Motor neuron (in vitro differentiated cells): ENCODE data around the gene GPC6. TPM values are rescaled to one million over a fixed set of nuclear protein-coding genes. Genes with fewer than 3 reads are reported as not detected.

Experiments used
- ATAC-seq, 8 experiments: fragments of 200-7000 bp; cut with Tn5 transposase; replicated peaks in 6 of 8; 2 replicates each; pipeline ENCODE4 v1.8.0; 2021; ENCODE audit warnings: mild to moderate bottlenecking in 8 of 8, moderate library complexity in 8 of 8
- H3K27ac ChIP-seq, 2 donors: fragments of 250-450 bp; sonication (Bioruptor Pico); 2 replicates each; pipeline ENCODE4 v1.9.0; 2021; ENCODE audit warnings: antibody characterized with exemption in 2 of 2, mild to moderate bottlenecking in 2 of 2, moderate library complexity in 1 of 2
- H3K4me1 ChIP-seq, 2 donors: fragments of 250-450 bp; sonication (Bioruptor Pico); replicated peaks in 1 of 2; 2 replicates each; pipeline ENCODE4 v1.6.1; 2021; ENCODE audit warnings: antibody characterized with exemption in 2 of 2, mild to moderate bottlenecking in 2 of 2, moderate library complexity in 1 of 2
- H3K4me3 ChIP-seq, 5 donors: fragments of 250-450 bp; sonication (Bioruptor Pico); 2 replicates each; pipeline ENCODE4 v1.9.0; 2021; ENCODE audit warnings: antibody characterized with exemption in 5 of 5, mild to moderate bottlenecking in 5 of 5, moderate library complexity in 4 of 5
- WGBS, 10 experiments: fragments of 450-650 bp; shearing (Covaris generic); methylation state at CpG; one replicate each; pipeline ENCODE4 v1.0.0; 2022; 5-methylcytosine and 5-hydroxymethylcytosine counted together
- in situ Hi-C, 9 experiments: fragments of 400-800 bp; cut with MboI; loops; one replicate each; pipeline ENCODE4 v1.15.0; 2021; ENCODE audit warnings: low sequenced_read_pairs in 9 of 9, low pct_unique_long_range_greater_than_20kb in 2 of 9; ENCODE audit not compliant: unreplicated experiment in 9 of 9
- total RNA-seq, 8 experiments: library from RNA; unstranded; fragments of 300-600 nt; gene quantifications; 2 replicates each; pipeline versions ENCODE4 v1.2.3 to v1.2.4, GENCODE V29; 2022

GPC6 gene
- total RNA-seq, 8 experiments from 2014 or later = 1.8 to 52.4 (median 15.5) TPM

DNA sequence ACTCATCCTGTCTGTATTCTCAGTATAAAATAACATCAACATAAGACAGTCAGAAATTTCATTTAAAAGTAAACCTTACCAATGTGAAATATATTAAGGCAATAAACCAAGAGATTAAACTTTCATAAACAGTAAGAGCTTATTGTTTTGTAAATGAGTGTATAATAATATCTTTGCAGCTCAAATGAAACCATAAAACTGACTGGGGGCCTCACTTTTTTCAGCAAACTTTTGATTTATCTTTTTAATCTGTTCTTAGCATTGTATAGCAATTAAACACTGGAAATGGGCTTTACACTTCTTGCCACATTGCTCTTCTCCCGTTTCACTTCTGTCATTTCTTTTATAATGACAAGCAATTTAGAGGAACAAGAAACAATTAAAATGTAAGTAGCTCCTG is 580.3 kb downstream of the GPC6 start:
- Histone ChIP-seq H3K4me3 (no peak overlapping the region), H3K4me1 (peaks cover 18 to 24% of the 10 kb centered on the region in 2 donors), H3K27ac (no peak overlapping the region)
- in situ Hi-C loops = no loop called here
- WGBS, 10 experiments = 0 to 75% (median 40%) methylated on average over 1 of the region's 1 CpG; no CpG with 5 or more reads in 1 of the 10 experiments
- no peak for ATAC-seq

DNA sequence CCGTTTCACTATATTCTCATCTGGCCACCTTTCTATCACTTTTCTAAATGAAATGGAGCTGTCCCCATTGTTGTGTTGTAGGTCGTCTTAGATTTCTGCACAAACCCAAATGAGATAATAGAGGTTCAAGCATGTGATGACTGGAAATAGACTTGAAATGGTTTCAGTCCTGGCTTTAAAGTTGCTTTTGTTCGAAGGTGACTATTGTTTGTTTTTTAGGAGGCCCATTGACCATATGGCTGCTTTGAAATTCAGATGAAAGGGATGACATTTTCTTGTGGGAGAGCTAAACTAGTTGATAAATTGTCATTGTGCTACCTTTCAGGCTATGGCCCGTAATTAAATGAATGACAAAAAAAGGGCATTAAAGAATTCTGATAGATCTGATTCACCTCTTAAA is 583.7 kb downstream of the GPC6 start:
- Histone ChIP-seq H3K4me1 (peaks cover 18 to 24% of the 10 kb centered on the region in 2 donors), H3K4me3 (no peak overlapping the region), H3K27ac (no peak overlapping the region)
- 0 to 80% (median 9%) methylated on average over 1 to 4 of the region's 4 CpGs; no CpG with 5 or more reads in 2 of the 10 experiments for WGBS, 10 experiments
- in situ Hi-C loops = no loop called here
- ATAC-seq = peak in 5 of 8 experiments; percentile 9 to 46 (median 34)

DNA sequence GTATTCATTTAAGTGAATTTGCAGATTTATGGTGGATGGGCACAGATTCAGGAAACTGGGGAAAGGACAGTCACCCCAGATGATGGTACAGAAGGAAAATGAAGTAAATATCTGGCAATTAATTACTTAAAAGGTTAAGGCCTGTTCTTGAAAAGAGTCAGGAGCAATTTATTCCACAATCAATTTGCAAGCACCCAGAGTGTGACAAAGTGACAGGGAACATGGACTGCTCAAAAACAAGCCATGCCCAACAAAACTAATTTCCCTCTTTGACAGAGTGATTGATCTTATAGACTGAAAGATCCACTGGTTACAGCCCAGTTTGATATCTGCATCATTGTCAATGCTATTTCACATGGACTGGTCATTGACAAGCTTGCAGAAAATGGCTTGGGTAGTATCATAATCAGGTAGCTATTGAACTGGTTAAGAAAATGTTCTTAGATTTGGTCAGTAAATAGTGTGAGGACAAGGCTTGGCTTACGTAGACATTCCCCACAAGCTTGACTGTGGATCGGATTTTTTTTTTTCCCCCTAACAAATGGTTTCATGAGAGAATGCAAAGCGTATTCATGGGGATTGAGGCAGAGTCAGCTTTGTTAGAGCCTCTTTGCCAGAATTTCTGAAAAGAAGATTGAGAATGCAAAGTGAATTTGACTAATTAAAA is 584.6 kb downstream of the GPC6 start:
- peaks cover 12 to 24% of the 10 kb centered on the region in 2 donors for H3K4me1 ChIP-seq
- H3K27ac ChIP-seq = no peak overlapping the region
- 0 to 82% (median 40%) methylated on average over 1 to 3 of the region's 3 CpGs; no CpG with 5 or more reads in 1 of the 10 experiments for WGBS, 10 experiments
- peak in 5 of 8 experiments; percentile 67 to 81 (median 73) for ATAC-seq
- no peak overlapping the region for H3K4me3 ChIP-seq
- in situ Hi-C loops = no loop called here

DNA sequence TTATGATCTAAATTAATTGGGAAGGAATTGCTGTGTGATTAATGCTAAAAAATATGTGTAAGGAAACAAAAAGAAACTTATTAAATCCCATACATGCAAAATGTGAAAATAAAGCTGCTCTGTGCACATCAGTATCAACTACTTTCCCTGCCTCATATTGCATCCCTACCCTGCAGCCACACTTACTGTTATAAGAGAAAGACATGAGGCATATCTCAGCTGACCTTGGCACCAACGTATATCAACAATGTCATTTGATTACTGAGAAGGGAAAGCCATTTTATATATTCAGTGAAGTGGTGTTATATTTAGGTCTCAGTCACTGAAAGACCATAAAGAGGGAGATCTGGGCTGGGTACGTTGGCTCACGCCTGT is 585.1 kb downstream of the GPC6 start:
- peak in 5 of 8 experiments; percentile 52 to 58 (median 57) for ATAC-seq
- Histone ChIP-seq H3K4me3 (no peak overlapping the region), H3K4me1 (peaks cover 12 to 24% of the 10 kb centered on the region in 2 donors), H3K27ac (no peak overlapping the region)
- in situ Hi-C loops = no loop called here
- 0 to 100% (median 44%) methylated on average over 1 of the region's 3 CpGs; no CpG with 5 or more reads in 5 of the 10 experiments for WGBS, 10 experiments

DNA sequence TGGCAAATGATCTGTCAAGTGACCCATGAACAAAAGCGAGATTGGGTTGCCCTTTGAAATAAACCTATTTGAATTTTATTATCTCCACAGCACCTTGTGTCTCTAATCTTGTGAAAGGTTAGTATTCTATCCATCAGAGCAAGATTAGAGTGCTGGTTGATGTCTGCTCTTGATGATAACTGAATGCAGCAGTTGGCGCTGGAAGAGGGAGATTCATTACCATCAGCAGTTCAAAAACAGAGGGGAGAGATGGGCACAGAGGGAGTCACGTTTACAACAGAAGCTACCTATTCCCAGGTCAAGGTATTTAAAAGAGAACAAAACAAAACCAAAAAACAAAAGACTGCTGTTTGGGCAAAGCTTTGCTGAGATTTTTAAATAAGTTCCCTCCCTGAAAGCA is 588.1 kb downstream of the GPC6 start:
- Histone ChIP-seq H3K4me1 (peaks cover 14 to 28% of the 10 kb centered on the region in 2 donors), H3K27ac (no peak overlapping the region), H3K4me3 (no peak overlapping the region)
- no peak for ATAC-seq
- in situ Hi-C loops = no loop called here
- WGBS, 10 experiments = 55 to 90% (median 63%) methylated on average over 1 to 3 of the region's 3 CpGs

DNA sequence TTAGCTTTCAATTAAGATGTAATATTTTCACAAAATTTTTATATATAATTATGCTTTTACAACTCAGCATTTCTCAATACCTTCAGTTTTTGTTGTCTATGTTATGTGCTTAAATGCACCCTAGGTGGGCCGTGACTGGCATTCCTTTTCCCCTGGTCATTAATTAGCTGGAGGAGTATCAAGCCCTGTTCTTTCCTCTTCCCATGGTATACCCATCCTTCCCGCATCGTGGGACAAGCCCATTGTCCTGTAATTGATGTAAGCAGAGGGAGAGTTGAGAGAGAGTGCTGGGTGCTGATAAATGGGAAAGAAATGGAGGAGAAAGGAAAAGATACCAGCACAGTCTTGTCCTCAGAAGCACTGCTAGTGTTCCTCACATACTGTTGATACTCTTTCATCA is 591.7 kb downstream of the GPC6 start:
- in situ Hi-C loops = no loop called here

DNA sequence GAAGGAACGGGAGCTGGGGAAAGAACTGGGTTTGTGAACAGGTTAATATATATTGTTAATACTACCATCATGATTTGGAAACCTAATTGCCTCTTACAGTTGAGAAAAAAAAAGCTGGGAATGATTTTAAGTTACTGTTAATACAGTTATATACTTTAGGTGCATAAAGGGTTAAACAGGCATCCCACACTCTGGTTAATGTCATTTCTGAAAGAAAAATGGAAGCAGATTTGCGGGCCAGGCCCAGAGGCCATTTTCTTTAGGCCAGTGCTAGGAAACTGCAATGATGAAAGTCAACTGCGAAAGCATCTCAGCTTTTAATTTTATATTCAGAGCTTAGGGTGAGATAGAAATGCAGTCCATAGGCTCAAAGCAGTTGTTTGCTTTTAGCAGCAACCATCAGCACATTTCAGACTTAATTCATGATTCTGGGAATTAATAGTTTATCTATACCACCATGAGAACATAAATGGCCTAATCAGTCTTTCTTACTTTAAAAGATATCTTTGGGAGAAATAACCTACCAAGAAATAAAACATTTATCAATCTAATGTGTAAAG is 592.8 kb downstream of the GPC6 start:
- Histone ChIP-seq H3K4me1 (peaks cover 9 to 15% of the 10 kb centered on the region in 2 donors), H3K27ac (no peak overlapping the region), H3K4me3 (no peak overlapping the region)
- in situ Hi-C loops = no loop called here
- WGBS, 10 experiments = 44 to 100% (median 82%) methylated on average over 2 to 3 of the region's 3 CpGs; no CpG with 5 or more reads in 2 of the 10 experiments
- peak in 4 of 8 experiments; percentile 18 to 71 (median 28) for ATAC-seq

More for the DNA sequence above, 591.7 kb downstream of the GPC6 start:
- Histone ChIP-seq H3K4me3 (no peak overlapping the region), H3K4me1 (peaks cover 9 to 13% of the 10 kb centered on the region in 2 donors), H3K27ac (no peak overlapping the region)
- no peak for ATAC-seq
- 40 to 97% (median 67%) methylated on average over 1 to 3 of the region's 3 CpGs; no CpG with 5 or more reads in 1 of the 10 experiments for WGBS, 10 experiments

DNA sequence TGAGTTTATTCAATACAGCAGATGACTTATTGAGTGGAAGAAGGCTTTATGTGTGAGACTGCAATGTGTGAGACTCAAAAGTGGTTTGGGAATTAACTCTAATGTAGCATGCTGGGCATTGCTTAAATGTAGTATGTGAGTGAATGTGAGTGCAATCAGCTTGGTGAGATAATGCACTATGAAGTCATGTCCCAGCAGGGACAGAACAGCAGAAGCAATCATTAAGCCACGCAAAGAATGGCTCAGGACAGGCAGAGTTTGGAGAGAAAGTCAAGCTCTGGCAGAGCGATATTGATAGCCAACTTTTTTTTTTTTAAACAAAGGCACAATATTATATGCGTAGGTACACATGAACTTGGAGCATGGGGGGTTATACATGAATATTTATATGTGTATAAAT is 597.7 kb downstream of the GPC6 start:
- H3K4me3 ChIP-seq = no peak overlapping the region
- no peak overlapping the region for H3K27ac ChIP-seq
- WGBS, 10 experiments = 84 to 100% (median 90%) methylated on average over 1 to 3 of the region's 3 CpGs; no CpG with 5 or more reads in 1 of the 10 experiments
- H3K4me1 ChIP-seq = peaks cover 6 to 14% of the 10 kb centered on the region in 2 donors
- in situ Hi-C loops = no loop called here
- ATAC-seq = peak in 5 of 8 experiments; percentile 55 to 96 (median 69)

DNA sequence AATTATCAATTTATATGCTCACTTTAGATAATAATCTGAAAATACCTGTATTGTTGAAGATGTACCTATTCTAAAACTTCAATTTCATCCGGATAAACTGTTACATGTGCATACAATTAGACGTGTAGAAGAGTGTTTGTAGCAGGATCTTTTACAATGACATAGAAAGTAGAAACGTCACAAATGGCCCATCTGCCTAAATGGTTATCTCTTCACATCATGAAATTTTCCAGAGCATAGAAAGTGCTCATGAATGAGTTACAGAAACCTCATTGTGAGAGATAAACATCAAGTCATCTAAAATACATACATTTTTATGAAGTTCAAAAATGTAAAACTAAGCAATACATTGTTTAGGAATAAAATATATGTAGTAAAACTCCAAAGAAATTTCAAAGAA is 607.4 kb downstream of the GPC6 start:
- Histone ChIP-seq H3K4me1 (no peaks in the 10 kb centered on the region), H3K4me3 (no peak overlapping the region), H3K27ac (no peak overlapping the region)
- WGBS, 10 experiments = 18 to 98% (median 83%) methylated on average over 1 to 3 of the region's 3 CpGs; no CpG with 5 or more reads in 1 of the 10 experiments
- in situ Hi-C loops = no loop called here
- ATAC-seq = no peak

DNA sequence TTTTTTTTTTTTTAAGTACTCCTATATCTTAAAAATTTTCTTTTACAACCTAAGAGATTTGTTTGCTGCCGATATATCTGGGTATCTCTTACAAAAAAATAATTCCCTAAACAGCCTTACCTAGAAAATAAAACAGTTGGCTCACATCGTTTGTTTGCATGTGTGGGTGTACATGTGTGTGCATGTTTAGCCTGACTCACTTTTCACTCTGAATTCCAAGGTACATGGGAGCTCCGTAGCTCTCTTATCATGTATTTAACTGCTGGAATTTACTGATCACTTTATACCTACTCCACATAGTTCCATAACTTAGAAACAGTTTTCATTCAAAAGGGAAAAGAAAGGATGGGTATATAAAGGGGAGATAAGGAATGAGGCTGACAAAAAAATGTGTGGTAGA is 616.5 kb downstream of the GPC6 start:
- ATAC-seq = no peak
- WGBS, 10 experiments = 64 to 100% (median 87%) methylated on average over 1 to 3 of the region's 3 CpGs; no CpG with 5 or more reads in 1 of the 10 experiments
- in situ Hi-C loops = no loop called here
- H3K4me1 ChIP-seq = no peaks in the 10 kb centered on the region
- H3K4me3 ChIP-seq = no peak overlapping the region
- no peak overlapping the region for H3K27ac ChIP-seq

DNA sequence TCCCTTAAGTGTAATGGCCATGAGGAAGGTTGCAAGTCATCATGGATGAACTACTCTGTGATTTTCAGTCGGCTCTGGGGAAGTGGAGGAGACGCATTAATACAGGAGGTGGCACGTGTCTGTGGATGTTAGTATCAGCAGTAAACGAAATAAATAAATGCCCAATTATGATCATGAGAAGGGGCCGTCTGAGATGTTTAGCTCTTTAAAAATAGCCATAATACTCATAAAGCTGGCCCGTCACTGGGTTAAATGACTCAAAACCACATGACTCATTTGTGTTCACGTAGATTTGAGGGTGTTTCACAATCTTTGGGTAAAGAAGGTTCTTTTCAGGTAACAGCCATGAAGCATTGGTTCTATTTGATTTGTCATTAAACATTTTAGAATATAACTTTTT is 620.6 kb downstream of the GPC6 start:
- in situ Hi-C loops = no loop called here
- Histone ChIP-seq H3K4me1 (no peaks in the 10 kb centered on the region), H3K27ac (no peak overlapping the region), H3K4me3 (no peak overlapping the region)
- ATAC-seq = peak in 1 of 8 experiments; percentile 58
- WGBS, 10 experiments = 20 to 100% (median 63%) methylated on average over 3 to 7 of the region's 7 CpGs; no CpG with 5 or more reads in 3 of the 10 experiments

DNA sequence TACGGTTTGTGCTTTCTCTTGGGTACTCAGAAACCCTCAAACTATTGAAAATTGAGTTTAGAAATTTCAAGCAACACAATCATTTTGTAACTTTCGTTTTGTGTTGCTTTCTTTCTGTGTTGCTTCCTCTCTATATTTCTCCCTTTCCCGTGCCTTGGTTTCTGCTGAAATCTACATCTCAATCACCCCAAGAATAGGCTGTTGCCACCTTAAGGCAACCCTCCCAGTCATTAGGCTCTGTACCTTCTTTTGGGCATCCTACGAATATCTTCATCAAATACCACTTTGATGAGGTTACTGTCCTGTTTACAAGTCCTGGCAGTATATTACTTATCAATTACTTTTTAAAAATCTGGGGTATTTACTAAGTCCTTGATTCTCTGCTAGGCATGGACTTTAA is 621.6 kb downstream of the GPC6 start:
- H3K27ac ChIP-seq = no peak overlapping the region
- no peak overlapping the region for H3K4me3 ChIP-seq
- H3K4me1 ChIP-seq = no peaks in the 10 kb centered on the region
- 41 to 87% (median 73%) methylated on average over 3 to 4 of the region's 4 CpGs; no CpG with 5 or more reads in 1 of the 10 experiments for WGBS, 10 experiments
- in situ Hi-C loops = no loop called here
- no peak for ATAC-seq

DNA sequence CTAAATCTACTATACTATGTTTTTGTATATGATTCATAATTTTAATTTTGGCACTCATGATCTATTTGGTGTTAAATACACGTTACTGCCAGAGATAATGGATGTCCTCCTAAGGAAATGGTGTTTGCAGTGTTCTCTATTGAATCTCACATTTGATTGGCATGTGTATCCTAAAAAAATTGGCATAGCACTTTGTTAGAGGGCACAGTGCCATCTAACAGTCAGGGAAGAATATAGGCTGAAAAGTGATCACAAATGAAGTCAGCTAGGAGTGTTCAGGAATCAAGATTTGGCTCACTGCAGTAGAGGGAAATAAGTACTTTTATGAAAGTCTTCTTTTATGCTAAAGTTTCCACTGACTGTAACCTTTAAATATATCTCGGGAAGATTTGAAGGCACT is 624.6 kb downstream of the GPC6 start:
- in situ Hi-C loops = no loop called here
- WGBS, 10 experiments = 63 to 100% (median 82%) methylated on average over 1 to 2 of the region's 2 CpGs; no CpG with 5 or more reads in 1 of the 10 experiments
- peaks cover 6 to 8% of the 10 kb centered on the region in 2 donors for H3K4me1 ChIP-seq
- ATAC-seq = no peak
- no peak overlapping the region for H3K4me3 ChIP-seq
- no peak overlapping the region for H3K27ac ChIP-seq
